ENCODE results near the gene FBXL17. TPM values are rescaled to one million over a fixed set of nuclear protein-coding genes. Genes with fewer than 3 reads are reported as not detected.

Gene FBXL17
- total and polyA plus RNA-seq, 2 donors (not counting 1 experiment from before 2014, with no cell fraction given), result 7.3 to 40.3 TPM

GRCh38 chr5:108061941-108062340 lies 320.0 kb downstream of the FBXL17 start:
- Histone ChIP-seq H3K4me3 (ENCODE audit: control extremely low read depth in 1 of 5, extremely low read depth in 1 of 5, insufficient read depth in 1 of 5, low read depth in 2 of 5, low read length in 4 of 5) (no peak overlapping the region), H3K9ac (ENCODE audit: low read length) (no peak overlapping the region), H2AFZ (ENCODE audit: insufficient read depth, low read depth, low read length, poor library complexity, severe bottlenecking) (no peak overlapping the region), H3K4me2 (replicated peaks; ENCODE audit: low read depth, low read length, poor library complexity, severe bottlenecking) (no peak overlapping the region), H3K79me2 (ENCODE audit: control insufficient read depth, insufficient read depth, low read length) (no peaks in the 10 kb centered on the region), H4K20me1 (ENCODE audit: control insufficient read depth, insufficient read depth, low read length, poor library complexity, severe bottlenecking) (no peaks in the 10 kb centered on the region), H3K27me3 (replicated peaks in 1 of 4; ENCODE audit: control extremely low read depth in 1 of 4, control insufficient read depth in 3 of 4, insufficient read depth in 4 of 4, low read length in 3 of 4) (no peaks in the 10 kb centered on the region), H3K36me3 (replicated peaks in 1 of 2; ENCODE audit: control extremely low read depth in 1 of 2, control insufficient read depth in 1 of 2, extremely low read depth in 1 of 2, insufficient read depth in 2 of 2, low read length in 1 of 2) (no peaks in the 10 kb centered on the region), H3K27ac (ENCODE audit: low read length in 2 of 2) (no peak overlapping the region), H3K4me1 (ENCODE audit: control insufficient read depth in 2 of 2, insufficient read depth in 2 of 2, low read length in 2 of 2) (no peaks in the 10 kb centered on the region), H3K9me3 (ENCODE audit: control extremely low read depth in 1 of 3, control insufficient read depth in 2 of 3, insufficient read depth in 1 of 3, low read length in 2 of 3) (no peaks in the 10 kb centered on the region)
- WGBS (ENCODE audit: insufficient coverage), result 100% methylated on average over 1 of the region's 6 CpGs
- no peaks in the 10 kb centered on the region for H3K4me1 Mint-ChIP-seq
- CTCF ChIA-PET, result no interaction called here
- H3K9me3 Mint-ChIP-seq (ENCODE audit: insufficient read depth), result no peaks in the 10 kb centered on the region
- POLR2A ChIA-PET, result no interaction called here
- H3K4me3 Mint-ChIP-seq, result no peak overlapping the region
- intact Hi-C loops (cut with micrococcal nuclease), result no loop called here
- no peak overlapping the region for H3K27ac Mint-ChIP-seq
- H3K27me3 Mint-ChIP-seq, result no peaks in the 10 kb centered on the region
- DNase-seq, result no peak
- no peak for ATAC-seq (ENCODE audit: low read depth)
- no peak for TF ChIP-seq EZH2 (IDR thresholded peaks at IDR 0.05; ENCODE audit: borderline replicate concordance, insufficient read depth, low read depth, low read length, poor library complexity, severe bottlenecking)
- TF ChIP-seq, protein P1, sequence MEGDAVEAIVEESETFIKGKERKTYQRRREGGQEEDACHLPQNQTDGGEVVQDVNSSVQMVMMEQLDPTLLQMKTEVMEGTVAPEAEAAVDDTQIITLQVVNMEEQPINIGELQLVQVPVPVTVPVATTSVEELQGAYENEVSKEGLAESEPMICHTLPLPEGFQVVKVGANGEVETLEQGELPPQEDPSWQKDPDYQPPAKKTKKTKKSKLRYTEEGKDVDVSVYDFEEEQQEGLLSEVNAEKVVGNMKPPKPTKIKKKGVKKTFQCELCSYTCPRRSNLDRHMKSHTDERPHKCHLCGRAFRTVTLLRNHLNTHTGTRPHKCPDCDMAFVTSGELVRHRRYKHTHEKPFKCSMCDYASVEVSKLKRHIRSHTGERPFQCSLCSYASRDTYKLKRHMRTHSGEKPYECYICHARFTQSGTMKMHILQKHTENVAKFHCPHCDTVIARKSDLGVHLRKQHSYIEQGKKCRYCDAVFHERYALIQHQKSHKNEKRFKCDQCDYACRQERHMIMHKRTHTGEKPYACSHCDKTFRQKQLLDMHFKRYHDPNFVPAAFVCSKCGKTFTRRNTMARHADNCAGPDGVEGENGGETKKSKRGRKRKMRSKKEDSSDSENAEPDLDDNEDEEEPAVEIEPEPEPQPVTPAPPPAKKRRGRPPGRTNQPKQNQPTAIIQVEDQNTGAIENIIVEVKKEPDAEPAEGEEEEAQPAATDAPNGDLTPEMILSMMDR (IDR thresholded peaks at IDR 0.05), result no peak

DNA sequence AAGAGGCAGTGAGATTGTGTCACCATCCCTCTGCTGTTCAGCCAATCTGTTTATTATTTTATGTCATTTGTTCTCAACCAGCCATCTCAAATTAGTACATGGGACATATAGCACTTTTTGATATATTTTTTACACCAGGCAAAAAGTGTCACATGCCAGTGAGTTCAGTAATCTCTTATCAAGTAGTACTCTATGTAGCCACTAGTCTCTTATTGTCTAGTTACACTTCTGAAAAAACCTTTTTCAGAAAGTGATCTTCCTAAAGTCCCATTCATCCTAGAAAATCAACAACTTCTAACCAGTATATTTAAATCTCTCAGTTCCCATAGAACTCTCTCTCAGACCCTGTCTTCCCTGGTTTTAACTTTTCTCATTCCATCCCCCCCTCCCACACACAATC lies 321.6 kb downstream of the FBXL17 start:
- no peaks in the 10 kb centered on the region for H3K27me3 Mint-ChIP-seq
- no peaks in the 10 kb centered on the region for H3K36me3 ChIP-seq (replicated peaks in 1 of 2; ENCODE audit: control extremely low read depth in 1 of 2, control insufficient read depth in 1 of 2, extremely low read depth in 1 of 2, insufficient read depth in 2 of 2, low read length in 1 of 2)
- CTCF ChIA-PET, result no interaction called here
- no peaks in the 10 kb centered on the region for H3K4me1 ChIP-seq (ENCODE audit: control insufficient read depth in 2 of 2, insufficient read depth in 2 of 2, low read length in 2 of 2)
- no peak overlapping the region for H3K4me3 Mint-ChIP-seq
- TF ChIP-seq, protein P1 (IDR thresholded peaks at IDR 0.05), result no peak
- no peak for TF ChIP-seq EZH2 (IDR thresholded peaks at IDR 0.05; ENCODE audit: borderline replicate concordance, insufficient read depth, low read depth, low read length, poor library complexity, severe bottlenecking)
- POLR2A ChIA-PET, result no interaction called here
- DNase-seq (no peak), ATAC-seq (ENCODE audit: low read depth) (no peak)
- no peaks in the 10 kb centered on the region for H3K9me3 ChIP-seq (ENCODE audit: control extremely low read depth in 1 of 3, control insufficient read depth in 2 of 3, insufficient read depth in 1 of 3, low read length in 2 of 3)
- no peaks in the 10 kb centered on the region for H3K79me2 ChIP-seq (ENCODE audit: control insufficient read depth, insufficient read depth, low read length)
- H3K4me2 ChIP-seq (replicated peaks; ENCODE audit: low read depth, low read length, poor library complexity, severe bottlenecking), result no peak overlapping the region
- no peaks in the 10 kb centered on the region for H3K9me3 Mint-ChIP-seq (ENCODE audit: insufficient read depth)
- H3K4me1 Mint-ChIP-seq, result no peaks in the 10 kb centered on the region
- H3K27ac Mint-ChIP-seq, result no peak overlapping the region
- intact Hi-C loops (cut with micrococcal nuclease), result no loop called here
- no peak overlapping the region for H2AFZ ChIP-seq (ENCODE audit: insufficient read depth, low read depth, low read length, poor library complexity, severe bottlenecking)
- H3K9ac ChIP-seq (ENCODE audit: low read length), result no peak overlapping the region
- H3K27ac ChIP-seq (ENCODE audit: low read length in 2 of 2), result no peak overlapping the region
- no peaks in the 10 kb centered on the region for H3K27me3 ChIP-seq (replicated peaks in 1 of 4; ENCODE audit: control extremely low read depth in 1 of 4, control insufficient read depth in 3 of 4, insufficient read depth in 4 of 4, low read length in 3 of 4)
- H3K4me3 ChIP-seq (ENCODE audit: control extremely low read depth in 1 of 5, extremely low read depth in 1 of 5, insufficient read depth in 1 of 5, low read depth in 2 of 5, low read length in 4 of 5), result no peak overlapping the region
- no peaks in the 10 kb centered on the region for H4K20me1 ChIP-seq (ENCODE audit: control insufficient read depth, insufficient read depth, low read length, poor library complexity, severe bottlenecking)
